LNCaP clone FGC (cell line): ENCODE measurements around the gene OTUD7B.

Source experiments
- DNase-seq: peaks from one replicate; pipeline ENCODE4 v3.0.0-alpha.2; 2011; ENCODE audit warnings: low read depth
- H3K4me3 ChIP-seq: 2 replicates; pipeline ENCODE4 v1.5.1; 2011; ENCODE audit warnings: mild to moderate bottlenecking, low read depth, low read length, control low read depth
- TF ChIP-seq, protein P1 (sequence below): IDR thresholded peaks from 2 replicates; pipeline ENCODE4 v1.5.1; 2012; ENCODE audit warnings: mild to moderate bottlenecking; ENCODE audit not compliant: control insufficient read depth, insufficient read depth; ENCODE audit errors: extremely low read depth

The OTUD7B gene

DNA sequence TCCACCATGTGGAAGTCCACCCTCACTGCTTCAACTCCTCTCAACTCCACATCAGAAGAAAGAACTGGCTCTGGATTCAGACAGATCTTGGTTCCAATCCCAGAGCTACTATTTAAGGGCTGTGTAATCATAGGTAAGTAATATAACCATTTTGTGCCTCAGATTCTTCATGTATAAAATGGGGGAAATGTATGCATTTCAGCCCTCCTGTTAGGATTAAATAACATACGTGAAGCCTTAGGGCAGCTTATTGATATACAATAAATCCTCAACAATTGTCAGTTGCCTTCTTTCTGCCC, 23.3 kb downstream of the OTUD7B start:
- TF ChIP-seq, protein P1, sequence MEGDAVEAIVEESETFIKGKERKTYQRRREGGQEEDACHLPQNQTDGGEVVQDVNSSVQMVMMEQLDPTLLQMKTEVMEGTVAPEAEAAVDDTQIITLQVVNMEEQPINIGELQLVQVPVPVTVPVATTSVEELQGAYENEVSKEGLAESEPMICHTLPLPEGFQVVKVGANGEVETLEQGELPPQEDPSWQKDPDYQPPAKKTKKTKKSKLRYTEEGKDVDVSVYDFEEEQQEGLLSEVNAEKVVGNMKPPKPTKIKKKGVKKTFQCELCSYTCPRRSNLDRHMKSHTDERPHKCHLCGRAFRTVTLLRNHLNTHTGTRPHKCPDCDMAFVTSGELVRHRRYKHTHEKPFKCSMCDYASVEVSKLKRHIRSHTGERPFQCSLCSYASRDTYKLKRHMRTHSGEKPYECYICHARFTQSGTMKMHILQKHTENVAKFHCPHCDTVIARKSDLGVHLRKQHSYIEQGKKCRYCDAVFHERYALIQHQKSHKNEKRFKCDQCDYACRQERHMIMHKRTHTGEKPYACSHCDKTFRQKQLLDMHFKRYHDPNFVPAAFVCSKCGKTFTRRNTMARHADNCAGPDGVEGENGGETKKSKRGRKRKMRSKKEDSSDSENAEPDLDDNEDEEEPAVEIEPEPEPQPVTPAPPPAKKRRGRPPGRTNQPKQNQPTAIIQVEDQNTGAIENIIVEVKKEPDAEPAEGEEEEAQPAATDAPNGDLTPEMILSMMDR, result no peak
- DNase-seq, result no peak
- H3K4me3 ChIP-seq, result no peak overlapping the region

DNA sequence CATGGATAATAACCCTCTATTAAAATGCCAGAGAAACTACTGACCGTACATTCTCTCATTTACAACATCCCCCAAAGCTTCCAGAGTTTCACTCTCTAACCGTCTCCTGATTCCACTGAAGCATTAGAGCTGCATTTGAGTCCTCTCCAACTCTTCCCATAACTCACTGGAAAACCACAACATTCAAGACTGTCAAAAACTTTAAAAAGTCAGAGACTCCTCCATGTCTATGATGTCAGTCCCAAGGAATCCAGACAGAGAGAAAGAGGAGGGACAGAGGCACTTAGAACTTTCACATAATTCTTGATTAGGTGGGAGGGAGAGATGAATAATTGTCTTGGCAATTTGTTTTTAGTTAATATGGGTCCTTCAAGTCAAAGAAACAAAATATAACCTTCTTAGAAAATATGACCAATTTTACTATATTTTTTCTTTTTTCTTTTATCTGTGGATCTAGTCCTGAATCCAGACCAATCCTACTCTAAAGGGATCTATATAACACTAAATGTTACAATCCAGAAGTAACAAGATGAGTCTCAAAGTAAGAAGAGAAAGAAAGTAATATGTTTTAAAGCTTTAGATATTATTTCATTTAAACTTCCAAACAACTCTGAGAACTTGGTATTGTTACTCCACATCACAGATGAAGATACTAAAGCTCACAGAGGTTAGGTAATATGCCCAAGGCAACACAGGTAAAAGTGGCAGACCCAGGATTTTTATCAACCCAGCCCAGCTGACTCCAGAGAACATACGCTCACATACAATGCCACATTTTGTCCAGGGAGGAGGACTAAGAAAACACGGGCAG, 23.8 kb downstream of the OTUD7B start:
- DNase-seq, result no peak
- TF ChIP-seq, protein P1, result no peak
- no peak overlapping the region for H3K4me3 ChIP-seq

DNA sequence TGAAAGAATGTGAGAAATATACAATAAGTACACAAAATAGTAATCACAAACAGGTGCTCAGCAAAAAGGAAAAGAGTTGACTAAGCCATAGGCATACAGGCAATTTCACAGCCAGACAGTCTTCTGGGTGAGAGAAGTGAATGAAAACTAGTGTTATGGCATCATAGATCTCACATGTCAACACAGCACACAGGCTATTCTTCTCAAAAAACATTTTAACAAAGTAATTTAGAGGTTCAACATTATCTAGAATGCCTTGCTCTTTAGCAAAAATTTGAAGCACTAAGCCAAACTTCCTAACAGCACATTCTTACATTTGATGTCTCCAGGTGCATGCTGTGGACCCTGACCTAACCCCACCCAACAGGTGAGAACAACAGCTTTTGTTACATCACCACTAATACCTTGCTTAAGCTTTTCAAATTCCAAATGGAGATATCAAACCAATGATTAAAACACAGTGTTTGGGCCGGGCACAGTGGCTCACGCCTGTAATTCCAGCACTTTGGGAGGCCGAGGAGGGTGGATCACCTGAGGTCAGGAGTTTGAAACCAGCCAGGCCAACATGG, 30.5 kb downstream of the OTUD7B start:
- no peak for DNase-seq
- no peak overlapping the region for H3K4me3 ChIP-seq
- TF ChIP-seq, protein P1, result no peak

DNA sequence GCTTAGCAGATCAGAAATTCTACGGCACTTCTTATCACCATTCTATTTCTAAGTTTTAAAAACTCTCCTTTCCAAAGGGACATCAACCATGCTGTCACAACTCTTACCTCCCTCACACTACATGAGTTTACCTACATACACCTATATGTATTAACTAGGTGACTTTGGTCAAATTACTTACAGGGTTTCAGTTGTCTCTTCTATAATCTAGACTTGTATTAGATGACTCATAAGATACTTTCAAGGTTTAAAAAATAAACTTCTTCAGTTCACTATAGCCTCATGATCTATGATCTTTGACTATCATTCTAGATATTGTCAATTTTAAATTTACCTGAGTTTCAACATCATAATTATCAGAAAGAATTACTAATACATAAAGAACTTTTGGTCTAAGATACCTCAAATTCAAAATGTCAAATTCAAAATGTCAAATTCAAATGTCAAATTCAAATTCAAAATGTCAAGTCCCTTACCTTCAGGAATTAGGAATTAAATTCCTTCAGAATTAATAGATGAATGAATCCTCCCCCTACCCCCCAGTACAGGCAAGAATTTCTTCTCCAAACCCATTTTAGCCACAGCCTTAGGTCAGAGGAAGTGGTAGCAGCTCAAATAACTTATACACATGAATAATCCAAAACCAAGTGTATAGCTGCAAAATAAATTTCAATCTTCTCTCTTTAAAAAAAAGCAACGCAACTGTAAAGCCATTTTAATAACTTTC, 31.1 kb downstream of the OTUD7B start:
- TF ChIP-seq, protein P1, result no peak

DNA sequence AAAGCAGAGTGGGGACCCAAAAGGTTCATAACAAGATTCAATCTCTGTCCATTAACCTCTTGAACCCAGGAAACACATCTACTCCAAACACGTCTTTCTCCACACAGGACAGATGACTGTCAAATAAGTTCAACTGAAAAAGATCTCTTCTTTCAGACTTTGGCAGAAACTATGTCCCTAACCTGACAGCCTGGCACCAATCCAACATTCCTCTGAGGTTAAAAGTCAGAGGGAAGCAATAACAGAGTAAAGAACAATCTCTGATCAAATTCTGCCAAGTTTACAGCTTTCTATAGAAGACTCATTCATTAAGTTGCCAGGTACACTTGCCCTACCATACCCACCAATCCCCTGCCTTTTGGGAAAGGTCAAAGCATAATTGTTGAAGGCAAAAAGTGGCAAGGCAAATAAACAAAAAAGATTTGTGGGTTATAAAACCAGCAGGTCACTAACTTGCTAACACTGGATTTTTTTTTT, 31.9 kb downstream of the OTUD7B start:
- no peak for DNase-seq
- no peak overlapping the region for H3K4me3 ChIP-seq
- TF ChIP-seq, protein P1, result no peak

More for the DNA sequence above, 31.1 kb downstream of the OTUD7B start:
- DNase-seq, result no peak
- no peak overlapping the region for H3K4me3 ChIP-seq

DNA sequence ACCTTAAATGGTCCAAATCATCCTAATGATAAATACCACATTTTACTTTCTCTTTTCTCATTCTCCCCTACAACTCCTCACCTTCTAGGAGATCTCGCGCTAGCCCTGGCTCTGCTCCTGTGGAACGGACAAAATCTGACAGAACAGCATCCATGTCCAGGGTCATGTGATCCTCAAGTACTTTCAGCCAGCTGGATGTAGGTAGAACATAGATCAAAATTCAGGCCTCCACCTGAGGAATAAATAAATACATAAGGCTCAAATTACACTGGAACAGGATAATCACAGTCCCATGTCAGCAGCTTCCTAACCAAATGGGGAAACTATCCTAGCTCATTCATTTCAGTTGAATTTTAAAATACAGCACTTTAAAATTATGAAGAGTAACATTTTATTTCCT, 33.2 kb downstream of the OTUD7B start:
- TF ChIP-seq, protein P1, result no peak
- H3K4me3 ChIP-seq, result no peak overlapping the region
- DNase-seq, result no peak
